Stimulated activated CD4-positive, alpha-beta T cell treated with anti-CD3 and anti-CD28 coated beads, Interleukin-1b, Interleukin-23, amount 100 ng/mL, for 1 hour (primary cell): ENCODE measurements around the gene SLC6A7.
"Not testable (repeated sequence)": the region's sequence is repeated elsewhere in the genome, so short reads cannot be mapped to it uniquely, and the experiment has no call there.

Experiments used
- DNase-seq, 2 donors: peaks; one replicate each; pipeline ENCODE4 v3.0.0-alpha.2; 2020; ENCODE audit warnings: low read depth in 2 of 2

SLC6A7 gene

DNA sequence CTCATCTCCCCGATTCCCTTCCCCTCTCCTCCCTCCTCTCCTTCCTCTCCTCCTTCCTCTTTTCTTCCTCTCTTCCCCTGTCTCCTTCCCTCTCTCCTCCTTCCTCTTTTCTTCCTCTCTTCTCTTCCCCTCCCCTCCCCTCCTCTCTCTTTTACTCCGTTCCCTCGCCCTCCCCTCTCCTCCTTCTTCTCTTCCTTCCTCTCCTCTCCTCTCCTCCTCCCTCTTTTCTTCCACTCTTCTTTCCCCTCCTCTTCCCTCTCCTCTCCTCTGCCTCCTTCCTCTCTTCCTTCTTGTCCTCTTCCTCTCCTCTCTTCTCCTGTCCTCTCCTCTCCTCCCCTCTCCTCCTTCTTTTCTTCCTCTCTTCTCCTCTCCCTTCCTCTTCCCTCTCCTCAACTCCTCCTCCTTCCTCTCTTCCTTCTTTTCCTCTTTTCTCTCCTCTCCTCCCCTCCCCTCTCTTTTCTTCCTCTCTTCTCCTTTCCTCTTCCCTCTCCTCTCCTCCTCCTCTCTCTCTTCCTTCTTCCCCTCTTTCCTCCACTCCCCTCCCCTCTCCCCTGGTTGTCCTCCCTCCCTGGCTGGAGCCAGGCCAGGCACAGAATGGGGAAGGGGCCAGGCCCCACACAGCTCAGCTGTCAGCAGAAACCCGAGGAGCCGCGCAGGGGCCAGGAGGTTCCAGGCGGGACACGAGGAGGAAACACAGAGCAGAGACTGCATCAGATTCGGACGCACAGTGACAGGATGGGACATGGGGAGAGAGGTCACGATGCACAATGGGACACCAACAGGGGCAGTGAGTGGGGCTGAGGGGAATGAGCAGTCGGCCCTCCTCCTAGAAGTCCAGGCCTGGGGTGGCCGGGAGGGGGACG lies 51.7 kb downstream of the SLC6A7 start:
- no peak for DNase-seq

DNA sequence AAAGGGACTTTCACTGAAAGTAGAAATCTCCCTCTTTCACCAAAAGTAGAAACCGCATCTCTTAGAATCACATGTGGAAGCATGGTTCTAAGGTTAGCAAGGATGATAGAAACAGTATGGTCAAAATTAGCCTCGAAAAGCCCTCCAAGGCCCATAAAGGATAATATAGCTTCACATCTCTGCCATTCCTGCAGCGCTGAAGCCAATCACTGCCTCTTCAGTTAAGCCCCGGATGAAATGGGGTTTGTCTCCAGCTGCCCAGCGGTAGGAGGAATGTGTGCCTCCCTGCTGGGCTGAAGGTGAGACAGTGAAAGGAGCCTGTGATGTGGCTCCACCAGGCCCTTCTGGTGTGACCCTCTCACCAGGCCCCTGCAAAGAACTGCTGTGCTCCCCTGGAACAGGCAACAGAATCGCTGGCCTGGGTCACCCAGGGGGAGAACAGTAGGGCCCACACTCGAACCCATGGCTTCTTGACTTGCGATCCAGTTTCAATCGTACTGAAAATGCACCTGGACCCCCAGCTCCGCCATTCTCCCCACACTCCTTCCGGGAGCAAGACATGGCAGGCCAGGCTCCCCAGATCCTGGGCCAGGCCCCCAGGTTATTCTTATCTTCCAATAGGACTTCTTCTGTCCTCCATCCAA lies 52.5 kb downstream of the SLC6A7 start:
- no peak for DNase-seq

DNA sequence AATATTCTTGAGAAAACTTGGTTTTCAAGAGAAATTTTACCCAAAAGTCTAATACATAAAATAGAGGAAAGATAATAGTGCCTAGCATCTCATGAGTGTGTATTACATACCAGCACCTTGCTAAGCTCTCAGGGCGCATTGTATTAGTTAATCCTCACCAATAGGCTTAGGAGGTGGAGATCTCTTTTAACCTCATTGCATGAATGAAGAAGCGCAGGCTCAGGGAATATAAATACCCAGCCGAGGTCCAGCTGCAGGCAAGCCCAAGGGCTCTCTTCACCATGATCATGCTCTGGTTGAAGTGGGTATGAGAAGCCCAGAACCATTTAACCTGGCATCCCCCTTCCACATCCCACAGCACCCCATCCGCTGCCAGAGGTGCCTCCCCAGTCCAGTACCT lies 53.7 kb downstream of the SLC6A7 start:
- no peak for DNase-seq

DNA sequence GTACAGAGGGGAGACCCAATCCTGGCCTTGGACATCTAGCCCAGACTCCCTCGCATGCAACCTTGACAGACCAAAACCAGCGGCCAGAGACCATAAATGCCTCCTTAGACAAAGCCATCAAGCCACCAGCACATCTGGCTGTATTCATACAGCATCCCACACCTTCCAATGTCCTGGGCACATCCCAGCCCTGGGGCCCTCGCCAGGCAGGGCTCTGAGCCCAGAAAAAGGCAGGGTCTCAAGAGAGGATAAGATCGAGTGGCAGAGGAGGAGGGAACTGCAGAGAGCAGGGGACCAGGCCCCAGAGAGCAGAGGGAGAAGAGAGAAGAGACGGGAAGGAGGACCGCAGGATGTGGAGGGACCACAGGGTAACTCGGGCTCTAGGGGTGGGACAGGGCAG lies 54.3 kb downstream of the SLC6A7 start:
- no peak for DNase-seq

DNA sequence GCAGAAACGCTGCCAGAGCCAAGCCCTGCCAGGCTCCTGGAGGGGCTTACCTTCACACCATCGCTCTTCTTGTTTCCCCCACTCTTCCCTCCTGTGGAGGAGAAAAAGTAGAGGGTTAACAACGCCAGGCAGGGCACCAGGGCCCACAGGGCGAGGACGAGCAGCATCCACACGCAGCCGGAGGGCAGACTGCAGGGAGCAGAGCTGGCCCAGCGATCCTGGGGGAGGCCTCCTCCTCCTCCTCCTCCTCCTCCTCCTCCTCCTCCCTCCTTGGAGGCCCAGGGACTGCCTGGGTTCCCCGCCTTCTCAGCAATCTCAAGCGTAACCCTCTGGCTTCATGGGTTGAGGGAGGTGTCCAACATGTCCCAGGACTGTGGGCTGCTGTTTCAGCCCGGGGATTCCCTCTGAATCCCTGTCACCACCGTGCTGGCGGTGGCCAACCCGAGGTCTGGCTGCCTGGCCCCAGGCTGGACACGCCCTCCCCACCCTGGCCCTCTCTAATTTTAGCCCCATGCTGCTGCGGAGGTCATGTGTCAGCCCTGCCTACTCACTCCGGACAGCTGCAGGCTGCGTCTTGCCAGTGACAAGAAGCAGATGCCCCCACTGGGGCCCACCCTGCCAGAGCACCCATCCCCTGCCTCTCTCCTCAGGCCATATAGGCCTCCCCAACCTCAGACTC lies 55.4 kb downstream of the SLC6A7 start:
- DNase-seq: no peak

DNA sequence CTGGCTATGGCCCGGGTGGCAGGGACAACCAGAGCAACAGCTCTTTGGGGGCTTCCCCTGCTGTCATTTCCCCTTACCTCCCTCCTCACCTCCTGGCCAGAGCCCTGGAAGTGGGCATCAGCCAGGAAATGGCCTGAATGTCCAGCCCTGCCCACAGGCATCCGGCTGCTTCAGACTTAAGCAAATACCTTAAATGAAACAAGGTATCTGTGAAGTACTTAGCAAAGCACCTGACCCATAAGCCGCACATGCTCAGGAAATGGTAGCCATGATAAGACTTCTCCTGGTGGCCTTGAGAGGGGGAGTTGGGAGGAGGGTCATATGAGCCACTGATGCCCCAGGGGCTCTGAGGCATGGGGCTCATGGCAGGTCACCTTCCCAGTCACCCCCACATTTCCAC lies 55.9 kb downstream of the SLC6A7 start:
- DNase-seq: no peak

DNA sequence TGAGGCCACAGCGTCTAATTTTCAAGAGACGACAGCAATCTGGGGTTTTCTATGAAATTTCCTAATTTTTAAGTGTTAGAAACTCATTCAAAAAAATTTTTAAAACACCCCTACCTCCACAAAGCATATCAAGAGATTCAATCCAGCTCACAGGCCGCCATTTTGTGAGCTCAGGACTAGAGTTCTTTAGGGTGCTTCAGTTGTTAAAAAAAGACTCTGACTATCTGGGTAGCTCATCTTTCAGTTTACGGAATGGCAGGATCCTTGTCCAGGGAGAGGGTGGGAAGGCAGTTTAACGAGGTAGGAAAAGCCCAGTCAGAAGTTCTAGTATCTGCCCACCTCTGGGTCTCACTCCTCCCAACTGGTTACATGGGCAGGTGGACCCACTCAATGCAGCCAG lies 56.6 kb downstream of the SLC6A7 start:
- DNase-seq: no peak

DNA sequence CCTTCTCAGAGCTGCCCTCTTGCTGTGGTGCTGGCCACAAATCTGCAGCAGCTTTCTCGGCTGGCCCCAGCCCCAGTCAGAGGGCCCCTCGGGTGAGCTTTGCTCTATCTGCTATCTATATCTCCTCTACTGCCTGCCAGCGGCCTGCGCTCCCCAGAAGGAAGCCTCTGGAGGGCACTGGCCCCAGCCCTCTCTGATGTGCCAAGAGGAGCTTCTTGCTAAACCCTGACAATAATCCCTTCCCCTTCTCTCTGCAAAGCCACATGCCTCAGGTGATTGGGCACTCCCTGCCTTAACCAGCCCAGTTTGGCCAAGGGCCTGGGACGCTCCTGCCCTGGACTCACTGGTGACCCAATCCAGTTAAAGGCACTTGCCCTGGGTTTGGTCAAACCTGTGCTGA lies 57.0 kb downstream of the SLC6A7 start:
- no peak for DNase-seq

DNA sequence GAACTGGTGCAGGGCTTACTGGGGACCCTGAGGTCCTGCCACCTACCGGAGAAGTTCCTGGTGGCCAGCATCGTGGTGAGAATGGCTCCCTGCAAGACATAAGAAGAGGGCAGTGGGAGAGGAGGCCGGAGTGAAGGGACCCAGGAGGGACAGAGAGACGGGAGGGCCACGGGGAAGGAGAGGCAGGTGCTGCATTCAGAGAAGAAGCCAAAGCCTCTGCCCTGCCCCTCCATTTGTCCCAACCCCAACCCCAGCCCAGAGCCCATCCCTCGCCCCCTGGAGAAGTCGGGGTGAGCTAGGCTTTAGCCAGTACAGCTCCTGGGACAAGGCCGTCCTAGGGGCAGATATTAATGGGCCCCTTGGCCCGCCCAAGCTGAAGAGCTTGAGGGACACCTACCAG lies 57.9 kb downstream of the SLC6A7 start:
- DNase-seq: no peak

DNA sequence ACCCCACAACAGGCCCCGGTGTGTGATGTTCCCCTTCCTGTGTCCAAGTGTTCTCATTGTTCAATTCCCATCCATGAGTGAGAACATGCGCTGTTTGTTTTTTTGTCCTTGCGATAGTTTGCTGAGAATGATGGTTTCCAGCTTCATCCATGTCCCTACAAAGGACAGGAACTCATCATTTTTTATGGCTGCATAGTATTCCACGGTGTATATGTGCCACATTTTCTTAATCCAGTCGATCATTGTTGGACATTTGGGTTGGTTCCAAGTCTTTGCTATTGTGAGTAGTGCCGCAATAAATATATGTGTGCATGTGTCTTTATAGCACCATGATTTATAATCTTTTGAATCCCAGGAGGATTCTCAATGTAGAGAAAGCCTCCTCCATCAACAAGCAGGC lies 58.6 kb downstream of the SLC6A7 start:
- DNase-seq: not testable (repeated sequence)

DNA sequence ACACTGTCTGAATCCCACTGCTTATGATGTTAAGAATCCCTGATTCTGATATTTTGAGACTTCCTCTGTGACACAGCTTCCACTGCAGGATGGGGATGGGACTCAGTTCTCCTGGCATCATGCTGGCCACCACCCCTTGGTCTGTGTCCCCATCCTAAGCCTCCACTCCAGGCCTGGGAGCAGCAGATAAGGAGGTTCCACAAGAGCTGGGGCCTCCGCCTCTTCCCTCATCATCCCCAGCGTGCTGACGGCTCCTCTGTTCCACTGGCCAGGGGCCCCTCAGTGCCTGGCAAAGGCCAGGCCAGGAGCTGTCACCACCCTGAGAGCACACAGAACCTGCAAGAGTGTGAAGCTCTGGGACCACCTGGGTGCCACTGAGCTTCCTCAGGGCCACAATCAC lies 59.1 kb downstream of the SLC6A7 start:
- no peak for DNase-seq

DNA sequence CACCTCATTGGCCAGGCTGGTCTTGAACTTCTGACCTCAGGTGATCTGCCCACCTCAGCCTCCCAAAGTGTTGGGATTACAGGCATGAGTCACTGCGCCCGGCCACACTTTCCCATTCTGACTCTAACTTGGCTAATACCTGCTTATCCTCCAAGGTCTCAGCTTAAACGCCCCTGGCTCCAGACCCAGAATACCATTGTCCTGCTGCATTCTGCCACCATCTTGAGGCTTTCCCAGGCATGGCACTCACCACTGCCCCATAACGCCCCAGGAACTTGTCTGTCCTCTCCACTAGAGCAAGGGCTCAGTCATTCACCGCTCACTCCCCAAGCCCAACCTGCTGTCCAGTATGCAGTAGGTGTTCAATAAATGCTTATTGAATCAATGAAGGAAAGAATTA lies 59.9 kb downstream of the SLC6A7 start:
- no peak for DNase-seq

DNA sequence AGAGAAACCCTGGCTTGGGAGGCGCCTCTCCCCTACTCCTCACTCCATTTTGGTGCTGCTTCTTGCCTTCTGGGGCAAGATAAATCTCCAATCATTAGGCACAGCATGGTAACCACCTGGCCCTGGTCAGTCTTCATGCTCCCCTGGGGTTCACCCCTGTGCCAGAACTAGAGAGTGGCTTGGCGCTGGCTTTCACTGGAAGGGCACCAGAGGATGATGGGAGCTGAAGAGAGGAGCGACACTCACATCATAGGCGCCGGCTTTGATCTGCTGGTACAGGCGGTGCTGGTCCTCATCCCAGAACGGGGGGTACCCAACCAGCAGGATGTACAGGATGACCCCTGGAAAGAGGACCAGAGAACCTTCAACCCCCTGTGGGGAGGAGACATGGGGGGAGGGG lies 61.6 kb downstream of the SLC6A7 start:
- DNase-seq: no peak

DNA sequence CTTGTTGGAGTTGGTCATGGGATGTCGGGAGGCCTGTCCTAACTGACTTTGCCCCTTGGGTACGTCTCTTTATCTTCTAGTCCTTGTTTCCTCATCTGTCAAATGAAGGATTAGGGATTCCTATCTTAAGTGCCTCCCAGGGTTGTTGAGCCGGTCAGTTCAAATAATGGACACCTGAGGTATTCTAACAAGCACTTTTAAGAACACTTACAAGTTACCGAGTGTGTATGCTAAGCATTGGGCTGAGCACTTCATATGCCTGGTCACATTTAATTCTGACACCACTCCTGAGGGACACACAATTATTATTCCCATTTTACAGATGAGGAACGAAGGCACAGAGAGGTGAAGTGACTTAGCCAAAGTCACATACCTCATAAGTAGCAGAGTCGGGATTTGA lies 62.6 kb downstream of the SLC6A7 start:
- no peak for DNase-seq

DNA sequence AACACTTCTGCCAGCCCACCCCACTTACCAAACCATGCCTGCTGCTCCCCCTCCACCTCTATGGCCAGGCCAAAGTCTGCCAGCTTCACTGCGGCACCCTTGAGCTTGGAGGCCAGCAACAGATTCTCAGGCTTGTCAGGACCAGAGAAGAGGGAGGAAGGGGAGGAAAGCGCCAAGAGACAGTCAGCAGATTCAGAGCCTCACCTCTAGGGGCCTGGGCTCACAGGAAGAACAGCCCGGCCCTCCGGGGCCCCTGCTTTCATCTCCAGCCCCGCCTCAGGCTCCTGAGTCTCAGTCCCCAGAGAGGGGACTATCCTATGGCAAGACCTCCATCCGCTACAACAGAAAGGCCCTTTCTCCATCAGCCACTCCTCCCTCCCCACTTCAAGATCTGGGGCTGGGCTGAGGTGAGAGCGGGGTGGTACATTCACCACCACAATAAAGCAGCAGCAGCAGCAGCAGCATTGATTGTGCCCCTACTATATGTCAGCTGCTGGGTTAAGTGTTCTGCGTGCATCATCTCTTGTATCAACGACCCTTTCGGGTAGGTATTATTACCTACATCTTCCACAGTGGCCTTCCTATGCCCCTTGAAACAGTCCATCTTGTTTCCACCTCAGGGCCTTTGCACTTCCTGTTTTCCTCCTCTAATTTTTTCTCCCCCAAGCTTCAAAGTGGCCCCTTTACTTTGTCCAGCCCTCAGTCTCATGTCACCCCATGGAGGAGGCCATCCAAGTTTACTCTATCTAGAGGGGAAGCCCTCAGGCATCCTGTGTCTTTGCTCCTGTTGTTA lies 63.8 kb downstream of the SLC6A7 start:
- DNase-seq: no peak

DNA sequence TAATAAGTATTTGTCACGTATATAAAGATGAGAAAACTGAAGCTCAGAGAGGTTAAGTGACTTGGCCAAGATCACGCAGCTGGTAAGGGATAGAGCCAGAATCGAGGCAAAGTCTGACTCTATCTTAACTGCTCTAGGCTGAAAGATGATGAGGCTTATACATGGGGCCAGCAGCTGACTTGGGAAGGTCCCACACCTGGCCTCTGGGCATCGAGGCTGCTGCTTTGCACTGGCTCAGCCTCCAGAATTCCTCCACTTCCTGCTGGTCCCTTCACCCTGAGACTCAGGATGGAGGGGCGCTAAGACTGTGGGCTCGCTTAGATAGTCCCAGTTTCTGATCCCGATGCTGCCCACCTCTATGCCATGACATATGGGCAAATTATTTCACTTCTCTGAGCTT lies 64.5 kb downstream of the SLC6A7 start:
- DNase-seq: no peak

DNA sequence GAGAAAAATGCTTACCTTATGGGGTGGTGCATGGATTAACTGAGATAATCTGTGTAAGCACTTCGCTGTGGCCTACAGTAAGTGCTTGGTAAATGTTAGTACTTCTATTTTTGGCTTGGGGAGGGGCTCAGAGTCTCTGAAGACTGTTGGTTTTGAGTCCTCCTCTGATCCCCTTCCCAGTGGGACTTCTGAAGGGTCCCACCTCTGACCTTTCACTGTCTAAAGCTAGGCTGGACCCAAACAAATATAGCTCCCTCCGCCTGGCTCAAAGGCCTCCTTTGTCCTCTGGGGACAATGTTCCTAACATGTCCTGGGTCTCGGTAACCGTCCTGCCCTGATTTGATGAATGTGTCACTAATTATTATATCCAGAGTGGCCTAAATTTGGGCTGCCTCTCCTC lies 64.9 kb downstream of the SLC6A7 start:
- no peak for DNase-seq

DNA sequence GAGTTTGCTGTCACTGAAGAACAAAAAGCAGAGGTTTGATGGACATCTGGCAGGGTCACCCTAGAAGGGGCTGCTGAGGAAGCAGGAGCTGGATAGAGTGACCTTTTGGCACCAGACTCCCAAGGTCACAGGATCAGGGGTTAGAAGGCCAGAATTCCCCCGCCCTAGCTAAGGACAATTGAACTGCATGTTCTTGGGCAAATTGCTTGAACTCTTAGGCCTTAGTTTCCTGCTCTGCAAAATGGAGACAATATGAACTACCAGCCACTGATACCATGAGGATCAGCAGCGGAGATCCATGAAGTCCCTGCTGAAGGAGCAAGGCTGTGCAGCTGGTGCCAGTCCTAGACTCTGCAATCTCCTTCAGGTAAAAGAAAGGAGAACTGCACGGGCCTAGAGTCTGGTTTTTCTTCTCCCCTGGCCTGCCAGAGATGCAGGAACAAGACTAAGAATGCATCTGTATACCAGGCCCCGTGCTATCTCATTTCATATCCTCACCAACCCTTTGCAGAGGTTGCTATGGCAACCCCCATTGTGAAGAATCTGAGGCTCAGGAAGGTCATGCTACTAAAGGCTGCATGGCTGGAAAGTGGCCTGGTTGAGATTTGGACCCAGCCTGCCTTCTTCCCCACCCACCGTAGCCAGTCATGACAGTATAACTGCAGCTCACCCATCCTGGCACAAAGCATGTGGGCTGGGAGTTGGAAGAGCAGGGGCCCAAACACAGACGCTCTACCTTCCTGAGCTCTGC lies 66.0 kb downstream of the SLC6A7 start:
- DNase-seq: no peak

DNA sequence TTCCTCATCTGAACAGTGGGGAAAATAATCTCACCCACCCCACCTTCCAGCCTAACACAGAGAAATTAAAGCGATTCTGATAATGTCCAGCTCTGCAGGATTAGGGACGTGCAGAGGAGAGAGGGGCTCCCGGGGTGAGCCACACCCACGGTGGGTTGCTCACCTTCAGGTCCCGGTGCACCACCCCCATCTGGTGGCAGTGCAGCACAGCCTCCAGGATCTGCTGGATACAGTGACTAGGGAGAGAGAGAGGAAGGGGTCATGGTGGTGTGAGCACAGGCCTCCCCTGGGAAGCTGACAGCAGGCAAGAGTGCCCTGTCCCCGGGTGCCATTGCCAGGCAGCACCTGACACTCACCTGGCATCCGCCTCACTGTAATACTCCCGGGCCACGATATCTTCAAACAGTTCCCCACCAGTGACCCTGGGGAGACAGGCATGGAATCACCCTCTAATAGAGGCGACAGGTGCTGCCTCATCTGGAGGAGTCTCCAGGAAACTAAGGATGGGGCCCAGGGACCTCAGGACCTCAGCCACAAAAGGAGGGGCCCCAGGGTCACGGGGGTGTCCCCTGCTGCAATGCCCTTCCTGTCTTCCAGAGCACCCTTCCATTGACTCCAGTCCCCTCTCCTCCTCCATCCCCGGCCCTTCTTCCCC lies 66.7 kb downstream of the SLC6A7 start:
- DNase-seq: no peak

DNA sequence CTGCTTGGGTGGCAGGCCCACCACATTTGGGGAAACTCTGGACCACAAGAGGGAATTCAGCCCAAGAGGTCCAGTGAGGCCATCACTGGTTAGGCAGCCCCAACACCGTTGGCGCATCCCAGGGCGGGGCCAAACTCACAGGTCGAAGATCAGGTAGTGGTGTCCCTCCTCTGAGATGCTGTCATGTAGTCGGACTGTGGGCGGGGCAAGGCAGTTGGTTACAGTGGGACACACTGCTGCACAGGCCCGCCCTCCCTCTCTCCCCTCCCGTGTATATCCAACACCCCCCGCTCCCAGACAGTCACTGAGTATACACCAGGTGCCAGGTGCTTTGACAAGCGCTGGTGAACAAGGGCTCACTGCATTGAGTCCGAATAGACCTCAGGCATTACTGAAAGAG lies 67.6 kb downstream of the SLC6A7 start:
- DNase-seq: no peak

DNA sequence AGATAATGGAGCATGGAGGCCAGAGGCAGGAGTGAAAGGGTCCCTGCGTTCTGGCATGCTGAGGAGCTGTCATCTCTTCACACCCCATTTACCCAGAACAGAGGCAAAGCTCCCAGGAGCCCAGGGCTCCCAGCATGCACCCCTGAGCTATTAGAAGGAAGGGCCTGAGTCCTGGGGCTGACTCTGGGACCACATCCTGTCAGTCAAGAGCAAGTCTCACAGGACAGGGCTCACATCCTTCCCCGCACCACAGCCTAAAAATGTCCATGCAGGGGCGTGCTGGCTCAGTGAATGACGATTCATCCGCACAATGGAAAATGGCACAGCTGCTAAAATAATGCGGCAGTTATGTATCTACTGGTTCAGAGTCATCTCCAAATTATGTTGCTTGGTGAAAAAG lies 68.3 kb downstream of the SLC6A7 start:
- DNase-seq: no peak
